Measurements from ENCODE around the gene CST9. TPM values are rescaled to one million over a fixed set of nuclear protein-coding genes. Genes with fewer than 3 reads are reported as not detected.

Gene CST9
- total RNA-seq, 2 experiments from 2014 or later: not detected

DNA sequence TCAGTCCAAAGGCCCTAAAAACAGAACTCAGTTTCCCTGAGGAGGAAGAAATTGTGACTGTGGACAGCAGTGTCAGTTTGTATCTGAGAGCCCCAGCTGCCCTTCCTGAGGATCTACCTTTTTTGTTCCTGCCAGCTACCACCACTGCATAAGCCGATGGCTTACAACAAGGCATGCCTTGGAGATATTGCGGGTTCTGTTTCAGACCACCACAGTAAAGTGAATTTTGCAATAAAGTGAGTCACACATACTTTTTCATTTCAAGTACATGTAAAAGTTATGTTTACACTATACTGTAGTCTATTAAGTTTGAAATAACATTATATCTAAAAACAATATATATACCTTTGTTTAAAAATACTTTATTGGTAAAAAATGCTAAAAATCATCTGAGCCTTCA, 41.6 kb upstream of the CST9 start:
- H3K4me3 Mint-ChIP-seq: no peak overlapping the region
- Histone ChIP-seq H3K27me3 (ENCODE audit: control insufficient read depth in 1 of 2, insufficient read depth in 2 of 2, low read length in 2 of 2) (no peaks in the 10 kb centered on the region), H3K4me1 (ENCODE audit: insufficient read depth, low read length) (no peaks in the 10 kb centered on the region), H3K4me3 (ENCODE audit: low read length) (no peak overlapping the region), H3K36me3 (ENCODE audit: insufficient read depth, low read length) (no peaks in the 10 kb centered on the region), H3K9me3 (ENCODE audit: control insufficient read depth in 1 of 2, insufficient read depth in 1 of 2, low read length in 2 of 2) (no peaks in the 10 kb centered on the region), H3K27ac (ENCODE audit: low read depth in 1 of 2, low read length in 2 of 2) (no peak overlapping the region)
- intact Hi-C loops (cut with DNase I, micrococcal nuclease): loop anchor here in 1 of 2 experiments (10.0 kb wide), 1 partner anchor 63 kb away; no protein-coding TSS in a partner anchor
- TF ChIP-seq CTCF (IDR thresholded peaks at IDR 0.05): no peak
- ChIA-PET POLR2A (no interaction called here), CTCF (no interaction called here)
- no peak for ATAC-seq (ENCODE audit: poor library complexity)
- no peaks in the 10 kb centered on the region for H3K4me1 Mint-ChIP-seq (ENCODE audit: low read depth)
- no peak overlapping the region for H3K27ac Mint-ChIP-seq
- no peaks in the 10 kb centered on the region for H3K27me3 Mint-ChIP-seq
- H3K9me3 Mint-ChIP-seq: no peaks in the 10 kb centered on the region
- H3K36me3 Mint-ChIP-seq (ENCODE audit: low read depth): no peaks in the 10 kb centered on the region
- DNase-seq: no peak

DNA sequence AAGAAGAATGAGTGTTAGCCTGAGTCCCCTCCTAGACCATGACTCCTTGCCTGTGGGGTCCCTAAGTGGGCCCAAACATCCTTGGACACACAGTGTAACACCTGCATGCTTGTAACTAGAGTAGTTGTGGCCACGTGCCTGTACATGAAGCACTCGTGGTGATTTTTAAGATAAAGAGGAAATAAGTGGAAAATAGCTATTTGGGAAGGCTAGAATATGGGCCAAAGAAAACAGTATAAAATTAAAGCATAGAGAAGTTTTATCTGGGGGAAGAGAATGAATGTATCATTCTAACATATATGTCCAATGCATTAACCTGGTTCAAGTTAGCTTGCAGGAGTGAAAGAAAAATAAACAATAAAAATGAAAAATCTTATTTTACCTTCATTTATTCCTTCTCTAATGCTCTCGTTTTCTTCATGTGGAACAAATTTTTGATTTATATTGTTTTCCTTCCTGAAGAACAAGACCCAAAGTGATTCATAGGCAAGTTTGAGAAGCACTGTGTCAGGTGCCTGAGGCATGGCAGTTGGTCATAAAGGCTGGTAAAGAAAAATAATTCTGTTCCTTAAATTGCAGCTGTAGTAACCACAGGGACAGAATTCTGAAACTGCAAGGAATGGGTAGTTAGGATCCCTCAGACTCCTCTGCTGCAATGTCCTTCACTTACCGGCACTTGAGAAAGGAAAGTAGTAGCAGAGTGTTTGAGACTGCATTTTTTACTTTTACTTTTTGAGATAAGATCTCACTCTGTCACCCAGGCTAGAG, 40.6 kb upstream of the CST9 start:
- Histone ChIP-seq H3K27ac (ENCODE audit: low read depth in 1 of 2, low read length in 2 of 2) (no peak overlapping the region), H3K4me3 (ENCODE audit: low read length) (no peak overlapping the region), H3K9me3 (ENCODE audit: control insufficient read depth in 1 of 2, insufficient read depth in 1 of 2, low read length in 2 of 2) (no peaks in the 10 kb centered on the region), H3K36me3 (ENCODE audit: insufficient read depth, low read length) (no peaks in the 10 kb centered on the region), H3K27me3 (ENCODE audit: control insufficient read depth in 1 of 2, insufficient read depth in 2 of 2, low read length in 2 of 2) (no peaks in the 10 kb centered on the region), H3K4me1 (ENCODE audit: insufficient read depth, low read length) (no peaks in the 10 kb centered on the region)
- Mint-ChIP-seq H3K4me3 (no peak overlapping the region), H3K27me3 (no peaks in the 10 kb centered on the region), H3K27ac (no peak overlapping the region), H3K36me3 (ENCODE audit: low read depth) (no peaks in the 10 kb centered on the region), H3K4me1 (ENCODE audit: low read depth) (no peaks in the 10 kb centered on the region), H3K9me3 (no peaks in the 10 kb centered on the region)
- intact Hi-C loops (cut with DNase I, micrococcal nuclease): loop anchor here in 1 of 2 experiments (10.0 kb wide), 1 partner anchor 61 kb away; no protein-coding TSS in a partner anchor
- ChIA-PET CTCF (no interaction called here), POLR2A (no interaction called here)
- ATAC-seq (ENCODE audit: poor library complexity) (no peak), DNase-seq (no peak)
- no peak for TF ChIP-seq CTCF (IDR thresholded peaks at IDR 0.05)

- intact Hi-C loops (cut with DNase I, micrococcal nuclease): loop anchor here in 1 of 2 experiments (10.0 kb wide), 1 partner anchor 61 kb away; no protein-coding TSS in a partner anchor
- Mint-ChIP-seq H3K36me3 (ENCODE audit: low read depth) (no peaks in the 10 kb centered on the region), H3K27ac (no peak overlapping the region), H3K27me3 (no peaks in the 10 kb centered on the region), H3K4me1 (ENCODE audit: low read depth) (no peaks in the 10 kb centered on the region), H3K4me3 (no peak overlapping the region), H3K9me3 (no peaks in the 10 kb centered on the region)
- Histone ChIP-seq H3K4me3 (ENCODE audit: low read length) (no peak overlapping the region), H3K27ac (ENCODE audit: low read depth in 1 of 2, low read length in 2 of 2) (no peak overlapping the region), H3K36me3 (ENCODE audit: insufficient read depth, low read length) (no peaks in the 10 kb centered on the region), H3K4me1 (ENCODE audit: insufficient read depth, low read length) (no peaks in the 10 kb centered on the region), H3K9me3 (ENCODE audit: control insufficient read depth in 1 of 2, insufficient read depth in 1 of 2, low read length in 2 of 2) (no peaks in the 10 kb centered on the region), H3K27me3 (ENCODE audit: control insufficient read depth in 1 of 2, insufficient read depth in 2 of 2, low read length in 2 of 2) (no peaks in the 10 kb centered on the region)
- DNase-seq: no peak
- CTCF ChIA-PET: no interaction called here
- no peak for ATAC-seq (ENCODE audit: poor library complexity)
- POLR2A ChIA-PET: no interaction called here
- no peak for TF ChIP-seq CTCF (IDR thresholded peaks at IDR 0.05)
Measured at GRCh38 chr20:23645575-23645974, 39.9 kb upstream of the CST9 start.

All from CD4-positive, alpha-beta T cell (primary cell).